Measurements from ENCODE around the gene ADAMTS4.

The ADAMTS4 gene

GRCh38 chr1:161171696-161172095 lies 27.2 kb downstream of the ADAMTS4 start:
- no peak for DNase-seq

GRCh38 chr1:161171191-161171590 lies 27.7 kb downstream of the ADAMTS4 start:
- DNase-seq: no peak

DNA sequence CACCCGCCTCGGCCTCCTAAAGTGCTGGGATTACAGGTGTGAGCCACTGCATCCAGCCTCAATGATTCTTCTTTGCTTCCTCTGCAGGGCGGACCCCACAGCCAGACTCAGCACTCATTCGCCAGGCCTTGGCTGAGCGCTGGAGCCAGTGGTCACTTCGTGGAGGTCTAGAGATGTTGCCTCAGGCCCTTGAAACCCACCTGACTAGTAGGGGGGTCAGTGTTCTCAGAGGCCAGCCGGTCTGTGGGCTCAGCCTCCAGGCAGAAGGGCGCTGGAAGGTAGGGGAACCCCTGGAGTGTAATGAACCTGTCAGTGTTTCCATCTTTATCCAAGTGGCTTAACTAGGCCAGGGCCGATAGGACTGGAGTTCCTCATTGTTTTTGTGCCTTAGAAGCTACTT lies 29.9 kb downstream of the ADAMTS4 start:
- no peak for DNase-seq

GRCh38 chr1:161166669-161167548 lies 31.9 kb downstream of the ADAMTS4 start:
- DNase-seq: no peak

GRCh38 chr1:161165742-161166668 lies 32.8 kb downstream of the ADAMTS4 start, which contains the start of gene PPOX:
TSS of gene PPOX (plus strand) at chr1:161166426. CDS start at chr1:161166848, 422 bp downstream.
- DNase-seq: peak; percentile 81

GRCh38 chr1:161164901-161165610 lies 33.8 kb downstream of the ADAMTS4 start:
- DNase-seq: no peak

GRCh38 chr1:161163793-161164192 lies 35.1 kb downstream of the ADAMTS4 start:
- no peak for DNase-seq

- DNase-seq: no peak
These were observed 36.0 kb downstream of the ADAMTS4 start for GRCh38 chr1:161162806-161163205.

DNA sequence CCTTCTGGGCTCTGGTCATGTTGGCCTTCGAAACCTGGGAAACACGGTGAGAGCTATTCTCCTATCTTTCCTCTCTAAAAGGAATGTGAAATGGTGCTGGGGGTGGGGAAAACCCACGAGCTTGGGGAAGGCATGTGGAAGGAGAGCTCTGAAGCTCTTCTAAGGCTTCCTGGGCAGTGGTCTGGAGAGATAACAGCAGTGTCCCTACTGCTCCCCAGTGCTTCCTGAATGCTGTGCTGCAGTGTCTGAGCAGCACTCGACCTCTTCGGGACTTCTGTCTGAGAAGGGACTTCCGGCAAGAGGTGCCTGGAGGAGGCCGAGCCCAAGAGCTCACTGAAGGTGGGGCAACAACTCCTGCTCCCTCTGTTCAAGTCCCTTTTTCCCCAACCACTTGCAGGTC lies 36.8 kb downstream of the ADAMTS4 start:
- no peak for DNase-seq

DNA sequence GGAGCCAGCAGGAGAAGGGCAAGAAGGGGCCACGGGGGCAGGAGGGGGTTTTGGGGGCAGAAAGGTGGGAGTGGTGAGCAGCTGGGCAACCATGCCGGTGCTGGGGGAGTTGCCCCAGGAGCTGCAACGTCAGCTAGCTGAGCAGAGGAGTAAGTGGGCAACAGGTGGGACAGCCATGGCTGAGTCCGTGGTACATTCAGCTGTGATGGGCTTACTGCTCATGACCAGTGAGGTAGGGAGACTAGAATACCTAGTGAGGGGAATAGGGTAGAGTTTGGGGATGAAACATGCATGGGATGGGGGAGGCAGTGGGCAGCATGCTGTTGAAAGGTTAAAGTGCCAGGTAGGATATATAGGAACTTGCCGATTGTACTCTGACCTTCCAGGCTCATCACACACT lies 37.2 kb downstream of the ADAMTS4 start:
- no peak for DNase-seq

DNA sequence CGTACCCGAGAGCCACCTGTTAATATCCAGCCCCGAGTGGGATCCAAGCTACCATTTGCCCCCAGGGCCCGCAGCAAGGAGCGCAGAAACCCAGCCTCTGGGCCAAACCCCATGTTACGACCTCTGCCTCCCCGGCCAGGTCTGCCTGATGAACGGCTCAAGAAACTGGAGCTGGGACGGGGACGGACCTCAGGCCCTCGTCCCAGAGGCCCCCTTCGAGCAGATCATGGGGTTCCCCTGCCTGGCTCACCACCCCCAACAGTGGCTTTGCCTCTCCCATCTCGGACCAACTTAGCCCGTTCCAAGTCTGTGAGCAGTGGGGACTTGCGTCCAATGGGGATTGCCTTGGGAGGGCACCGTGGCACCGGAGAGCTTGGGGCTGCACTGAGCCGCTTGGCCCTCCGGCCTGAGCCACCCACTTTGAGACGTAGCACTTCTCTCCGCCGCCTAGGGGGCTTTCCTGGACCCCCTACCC lies 38.1 kb downstream of the ADAMTS4 start:
- DNase-seq: no peak

DNA sequence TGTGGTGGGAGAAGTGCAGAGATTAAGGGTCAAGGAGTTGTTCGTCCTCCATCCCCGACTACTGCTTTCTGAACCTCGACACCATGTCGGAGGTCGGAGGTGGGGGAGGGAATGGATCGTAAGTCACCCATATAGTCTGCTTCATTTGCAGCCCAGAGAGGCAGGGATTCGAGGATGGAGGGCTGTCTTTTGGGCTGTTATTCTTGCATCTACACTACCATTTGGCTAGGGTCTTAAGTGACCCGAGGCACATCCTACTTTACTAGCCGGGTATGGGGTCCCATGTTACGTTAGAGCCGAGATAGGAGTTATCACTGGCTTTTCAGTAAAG lies 39.0 kb downstream of the ADAMTS4 start:
- DNase-seq: no peak

GRCh38 chr1:161159087-161159912 lies 39.6 kb downstream of the ADAMTS4 start, which contains the start of gene USP21:
TSS of gene USP21 (plus strand) at chr1:161159500. CDS start at chr1:161160641, 1,141 bp downstream.
- peak; percentile 89 for DNase-seq

GRCh38 chr1:161158316-161159010 lies 40.4 kb downstream of the ADAMTS4 start:
- no peak for DNase-seq

GRCh38 chr1:161157867-161158266 lies 41.0 kb downstream of the ADAMTS4 start:
- DNase-seq: no peak

- peak; percentile 69 for DNase-seq
These were observed 45.0 kb downstream of the ADAMTS4 start, which contains the start of gene UFC1 for GRCh38 chr1:161153682-161154337. TSS of gene UFC1 (plus strand) at chr1:161153978. CDS start at chr1:161153998, 20 bp downstream.

DNA sequence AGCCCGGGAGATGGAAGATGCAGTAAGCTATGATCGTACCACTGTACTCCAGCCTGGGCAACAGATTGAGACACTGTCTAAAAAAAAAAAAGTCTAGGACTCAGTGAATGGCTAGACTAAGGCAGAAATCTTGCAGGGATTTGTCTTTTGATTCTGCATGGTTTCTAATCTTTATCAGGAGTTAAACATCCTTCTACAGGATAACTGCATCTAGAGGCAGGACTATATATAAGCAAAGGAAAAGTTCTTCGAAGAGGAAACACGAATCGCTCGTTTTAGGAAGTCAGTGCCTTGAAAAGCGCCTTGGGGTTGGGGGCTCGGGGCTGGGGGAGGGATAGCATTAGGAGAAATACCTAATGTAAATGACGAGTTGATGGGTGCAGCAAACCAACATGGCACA lies 45.7 kb downstream of the ADAMTS4 start:
- no peak for DNase-seq

DNA sequence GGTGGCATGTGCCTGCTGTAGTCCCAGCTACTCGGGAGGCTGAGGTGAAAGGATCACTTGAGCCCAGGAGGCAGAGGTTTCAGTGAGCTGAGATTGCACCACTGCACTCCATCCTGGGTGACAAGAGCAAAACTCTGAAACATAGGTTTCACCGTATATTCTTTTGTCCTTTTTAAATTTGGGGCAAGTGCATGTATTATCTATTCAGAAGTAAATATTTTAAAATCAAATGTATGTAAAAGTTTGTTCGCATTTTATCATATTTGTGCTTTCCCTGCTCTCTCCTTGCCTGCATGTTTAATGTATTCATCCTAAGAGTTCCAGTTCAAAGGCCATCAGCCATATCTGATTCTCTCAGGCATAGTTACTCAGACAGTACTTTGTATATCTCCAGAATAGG lies 53.0 kb downstream of the ADAMTS4 start:
- DNase-seq: no peak

- DNase-seq: no peak
These were observed 58.0 kb downstream of the ADAMTS4 start for GRCh38 chr1:161140755-161141400.

DNA sequence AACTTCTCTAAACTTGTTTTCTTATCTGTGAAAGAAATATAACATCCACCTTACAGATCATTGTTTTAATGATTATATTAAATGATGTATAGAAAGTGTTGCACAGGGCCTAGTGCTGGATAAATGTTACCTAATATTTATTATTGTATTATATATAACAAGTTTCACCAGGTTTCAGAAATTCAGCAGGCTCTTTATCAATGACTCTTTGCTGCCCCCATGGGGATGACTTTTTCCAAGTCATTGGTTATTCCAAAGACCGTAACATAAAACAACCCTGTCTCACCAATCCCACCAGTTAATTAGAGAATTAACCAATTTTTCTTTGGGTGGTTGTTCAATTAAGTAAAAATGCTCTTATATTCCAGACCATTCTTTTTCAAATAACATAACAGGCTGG lies 59.1 kb downstream of the ADAMTS4 start:
- DNase-seq: peak; percentile 48

Measured in activated T-cell treated with anti-CD3 and anti-CD28 coated beads for 4 hours (primary cell).